ACC112 (cell line): ENCODE data around the gene TMEM115.

Experiments
- H2AFZ ChIP-seq: fragments of 200-600 bp; sonication (generic); one replicate; pipeline ENCODE4 v1.6.0; 2017; ENCODE audit warnings: antibody characterized with exemption, low read length; ENCODE audit not compliant: unreplicated experiment
- H3K27ac ChIP-seq: fragments of 200-600 bp; sonication (generic); 2 replicates; pipeline ENCODE4 v1.5.1; 2014; ENCODE audit warnings: low read depth, mild to moderate bottlenecking, antibody characterized with exemption, low read length, moderate library complexity
- H3K27me3 ChIP-seq: fragments of 200-600 bp; sonication (generic); 2 replicates; pipeline ENCODE4 v1.6.1; 2014; ENCODE audit warnings: mild to moderate bottlenecking, antibody characterized with exemption, low read length, moderate library complexity, mixed read lengths; ENCODE audit not compliant: insufficient read depth
- H3K36me3 ChIP-seq: fragments of 200-600 bp; sonication (generic); 2 replicates; pipeline ENCODE4 v1.6.1; 2016; ENCODE audit warnings: mild to moderate bottlenecking, antibody characterized with exemption, low read length, moderate library complexity, mixed read lengths; ENCODE audit not compliant: insufficient read depth
- H3K4me1 ChIP-seq: fragments of 200-600 bp; sonication (generic); one replicate; pipeline ENCODE4 v1.6.1; 2016; ENCODE audit warnings: low read length, mixed read lengths; ENCODE audit not compliant: insufficient read depth, unreplicated experiment, control insufficient read depth
- H3K4me3 ChIP-seq: fragments of 200-600 bp; sonication (generic); 2 replicates; pipeline ENCODE4 v1.5.1; 2014; ENCODE audit warnings: mild to moderate bottlenecking, low read depth, low read length
- H3K79me2 ChIP-seq: fragments of 200-600 bp; sonication (generic); one replicate; pipeline ENCODE4 v1.6.0; 2016; ENCODE audit warnings: low read length; ENCODE audit not compliant: control insufficient read depth, unreplicated experiment, insufficient read depth

The TMEM115 gene

GRCh38 chr3:50358911-50359759, at the start of gene TMEM115:
Gene TMEM115 (minus strand): TSS chr3:50359521. CDS start chr3:50359063, 458 bp downstream.
- Histone ChIP-seq H3K27ac (peak within 1 kb of the TSS; percentile 69), H3K36me3 (no peaks in the 10 kb centered on the region), H2AFZ (peak within 1 kb of the TSS; percentile 85), H3K79me2 (peaks cover 50% of the 10 kb centered on the region), H3K4me3 (peak within 1 kb of the TSS; percentile 88), H3K27me3 (no peaks in the 10 kb centered on the region), H3K4me1 (peaks cover 27% of the 10 kb centered on the region)

GRCh38 chr3:50408443-50408944, 49.2 kb upstream of the TMEM115 start:
- H3K36me3 ChIP-seq: no peaks in the 10 kb centered on the region
- no peak overlapping the region for H2AFZ ChIP-seq
- H3K4me3 ChIP-seq: no peak overlapping the region
- H3K27ac ChIP-seq: no peak overlapping the region
- no peaks in the 10 kb centered on the region for H3K79me2 ChIP-seq
- H3K27me3 ChIP-seq: peaks cover 27% of the 10 kb centered on the region
- no peaks in the 10 kb centered on the region for H3K4me1 ChIP-seq

- Histone ChIP-seq H3K27me3 (peaks cover 23% of the 10 kb centered on the region), H3K27ac (no peak overlapping the region), H3K4me3 (no peak overlapping the region), H2AFZ (no peak overlapping the region), H3K4me1 (no peaks in the 10 kb centered on the region), H3K79me2 (no peaks in the 10 kb centered on the region), H3K36me3 (no peaks in the 10 kb centered on the region)
These were observed 47.2 kb upstream of the TMEM115 start for GRCh38 chr3:50406487-50406886.

GRCh38 chr3:50405249-50405648, 45.9 kb upstream of the TMEM115 start:
- H3K36me3 ChIP-seq: no peaks in the 10 kb centered on the region
- H2AFZ ChIP-seq: no peak overlapping the region
- no peak overlapping the region for H3K27ac ChIP-seq
- H3K4me3 ChIP-seq: no peak overlapping the region
- H3K79me2 ChIP-seq: no peaks in the 10 kb centered on the region
- no peaks in the 10 kb centered on the region for H3K4me1 ChIP-seq
- H3K27me3 ChIP-seq: peaks cover 20% of the 10 kb centered on the region

- Histone ChIP-seq H3K27me3 (peaks cover 15% of the 10 kb centered on the region), H3K36me3 (no peaks in the 10 kb centered on the region), H3K27ac (no peak overlapping the region), H2AFZ (no peak overlapping the region), H3K4me3 (no peak overlapping the region), H3K79me2 (no peaks in the 10 kb centered on the region), H3K4me1 (no peaks in the 10 kb centered on the region)
These were observed 42.8 kb upstream of the TMEM115 start for GRCh38 chr3:50401978-50402595.

GRCh38 chr3:50396502-50396901, 37.2 kb upstream of the TMEM115 start:
- Histone ChIP-seq H3K4me1 (no peaks in the 10 kb centered on the region), H2AFZ (no peak overlapping the region), H3K27ac (no peak overlapping the region), H3K79me2 (no peaks in the 10 kb centered on the region), H3K27me3 (peaks cover 12% of the 10 kb centered on the region), H3K4me3 (no peak overlapping the region), H3K36me3 (no peaks in the 10 kb centered on the region)

GRCh38 chr3:50395070-50395860, 35.9 kb upstream of the TMEM115 start:
- Histone ChIP-seq H2AFZ (no peak overlapping the region), H3K36me3 (no peaks in the 10 kb centered on the region)

GRCh38 chr3:50393061-50393460, 33.7 kb upstream of the TMEM115 start:
- no peaks in the 10 kb centered on the region for H3K36me3 ChIP-seq
- H3K4me1 ChIP-seq: no peaks in the 10 kb centered on the region
- no peak overlapping the region for H3K4me3 ChIP-seq
- H2AFZ ChIP-seq: no peak overlapping the region
- no peaks in the 10 kb centered on the region for H3K27me3 ChIP-seq
- no peaks in the 10 kb centered on the region for H3K79me2 ChIP-seq
- H3K27ac ChIP-seq: no peak overlapping the region

More at GRCh38 chr3:50395070-50395860, 35.9 kb upstream of the TMEM115 start:
- Histone ChIP-seq H3K4me1 (no peaks in the 10 kb centered on the region), H3K27ac (no peak overlapping the region), H3K79me2 (no peaks in the 10 kb centered on the region), H3K27me3 (peaks cover 10% of the 10 kb centered on the region), H3K4me3 (no peak overlapping the region)

- H2AFZ ChIP-seq: no peak overlapping the region
- H3K4me1 ChIP-seq: no peaks in the 10 kb centered on the region
- no peak overlapping the region for H3K27ac ChIP-seq
- no peak overlapping the region for H3K4me3 ChIP-seq
- H3K36me3 ChIP-seq: no peaks in the 10 kb centered on the region
- H3K27me3 ChIP-seq: no peaks in the 10 kb centered on the region
- no peaks in the 10 kb centered on the region for H3K79me2 ChIP-seq
These were observed 32.9 kb upstream of the TMEM115 start for GRCh38 chr3:50392101-50392715.
